ENCODE measurements around the gene BTBD2. TPM values are rescaled to one million over a fixed set of nuclear protein-coding genes. Genes with fewer than 3 reads are reported as not detected.

BTBD2 gene
- total RNA-seq, 1 donor from 2014 or later, result 118 TPM

- H3K27ac Mint-ChIP-seq, result no peak overlapping the region
- H3K4me1 Mint-ChIP-seq, result no peaks in the 10 kb centered on the region
- DNase-seq (ENCODE audit: low spot score in 2 of 2, unreplicated experiment in 2 of 2), result no peak
- TF ChIP-seq CTCF (IDR thresholded peaks at IDR 0.05; ENCODE audit: unreplicated experiment), result no peak
- H3K4me3 Mint-ChIP-seq, result no peak overlapping the region
- no peaks in the 10 kb centered on the region for H3K9me3 Mint-ChIP-seq
- peaks cover 14% of the 10 kb centered on the region for H3K36me3 Mint-ChIP-seq
- no peaks in the 10 kb centered on the region for H3K27me3 Mint-ChIP-seq (ENCODE audit: low read depth)
Measured at GRCh38 chr19:1953441-1954094, 61.9 kb downstream of the BTBD2 start.

- Mint-ChIP-seq H3K36me3 (peaks cover 14% of the 10 kb centered on the region), H3K4me3 (no peak overlapping the region), H3K9me3 (no peaks in the 10 kb centered on the region), H3K27me3 (ENCODE audit: low read depth) (no peaks in the 10 kb centered on the region), H3K4me1 (no peaks in the 10 kb centered on the region), H3K27ac (no peak overlapping the region)
- DNase-seq (ENCODE audit: low spot score in 2 of 2, unreplicated experiment in 2 of 2), result no peak
- no peak for TF ChIP-seq CTCF (IDR thresholded peaks at IDR 0.05; ENCODE audit: unreplicated experiment)
Measured at GRCh38 chr19:1953037-1953436, 62.5 kb downstream of the BTBD2 start.

- no peak overlapping the region for H3K4me3 Mint-ChIP-seq
- no peaks in the 10 kb centered on the region for H3K9me3 Mint-ChIP-seq
Measured at GRCh38 chr19:1952635-1953034, 62.9 kb downstream of the BTBD2 start.

GRCh38 chr19:1950640-1951039 lies 64.9 kb downstream of the BTBD2 start:
- Mint-ChIP-seq H3K36me3 (peaks cover 14% of the 10 kb centered on the region), H3K27ac (no peak overlapping the region), H3K4me1 (peaks cover 3% of the 10 kb centered on the region), H3K9me3 (no peaks in the 10 kb centered on the region), H3K4me3 (no peak overlapping the region), H3K27me3 (ENCODE audit: low read depth) (no peaks in the 10 kb centered on the region)
- no peak for DNase-seq (ENCODE audit: low spot score in 2 of 2, unreplicated experiment in 2 of 2)
- no peak for TF ChIP-seq CTCF (IDR thresholded peaks at IDR 0.05; ENCODE audit: unreplicated experiment)

More at GRCh38 chr19:1952635-1953034, 62.9 kb downstream of the BTBD2 start:
- Mint-ChIP-seq H3K27me3 (ENCODE audit: low read depth) (no peaks in the 10 kb centered on the region), H3K4me1 (no peaks in the 10 kb centered on the region), H3K27ac (no peak overlapping the region), H3K36me3 (peaks cover 14% of the 10 kb centered on the region)
- TF ChIP-seq CTCF (IDR thresholded peaks at IDR 0.05; ENCODE audit: unreplicated experiment), result no peak
- no peak for DNase-seq (ENCODE audit: low spot score in 2 of 2, unreplicated experiment in 2 of 2)

GRCh38 chr19:1949304-1950101 lies 66.0 kb downstream of the BTBD2 start:
- DNase-seq (ENCODE audit: low spot score in 2 of 2, unreplicated experiment in 2 of 2), result no peak
- peaks cover 14% of the 10 kb centered on the region for H3K36me3 Mint-ChIP-seq
- H3K27me3 Mint-ChIP-seq (ENCODE audit: low read depth), result no peaks in the 10 kb centered on the region
- no peaks in the 10 kb centered on the region for H3K9me3 Mint-ChIP-seq
- no peak for TF ChIP-seq CTCF (IDR thresholded peaks at IDR 0.05; ENCODE audit: unreplicated experiment)
- H3K4me3 Mint-ChIP-seq, result no peak overlapping the region
- H3K27ac Mint-ChIP-seq, result no peak overlapping the region
- peaks cover 5% of the 10 kb centered on the region for H3K4me1 Mint-ChIP-seq
